H1 (cell line): ENCODE data around the gene AVP.

Experiments used
- CTCF ChIP-seq, 3 experiments: IDR thresholded peaks; 1 replicate in 2 of 3; 2 replicates in 1 of 3; pipeline versions ENCODE4 v1.5.1 to v1.6.1; 2011; ENCODE audit warnings: low read length in 3 of 3, mild to moderate bottlenecking in 3 of 3, inconsistent platforms in 2 of 3, low read depth in 1 of 3, moderate library complexity in 1 of 3; ENCODE audit not compliant: insufficient read depth in 1 of 3; ENCODE audit errors: control extremely low read depth in 1 of 3
- JUND ChIP-seq: IDR thresholded peaks from 2 replicates; pipeline ENCODE4 v1.6.1; 2011; ENCODE audit warnings: mild to moderate bottlenecking, improper control_type of control experiment, low read length
- PHF8 ChIP-seq: fragments of 200-600 bp; sonication (generic); conservative IDR thresholded peaks from 2 replicates; pipeline ENCODE4 v1.7.1; 2012; ENCODE audit warnings: low read depth, mild to moderate bottlenecking, inconsistent platforms, low read length, moderate library complexity
- TBP ChIP-seq: IDR thresholded peaks from 2 replicates; pipeline ENCODE4 v1.6.1; 2011; ENCODE audit warnings: low read depth, low read length, improper control_type of control experiment
- YY1 ChIP-seq: IDR thresholded peaks from 2 replicates; pipeline ENCODE4 v1.6.1; 2011; ENCODE audit warnings: low read depth, mild to moderate bottlenecking, low read length
- TF ChIP-seq, protein P1 (sequence below): IDR thresholded peaks from 2 replicates; pipeline ENCODE4 v1.6.1; 2011; ENCODE audit warnings: low read length, improper control_type of control experiment

- TF ChIP-seq YY1 (no peak), CTCF (IDR thresholded peaks at IDR 0.05; ENCODE audit: control extremely low read depth in 1 of 3, insufficient read depth in 1 of 3, low read depth in 1 of 3, low read length in 3 of 3) (no peak), JUND (no peak), PHF8 (no peak), TBP (no peak)
- TF ChIP-seq, protein P1, sequence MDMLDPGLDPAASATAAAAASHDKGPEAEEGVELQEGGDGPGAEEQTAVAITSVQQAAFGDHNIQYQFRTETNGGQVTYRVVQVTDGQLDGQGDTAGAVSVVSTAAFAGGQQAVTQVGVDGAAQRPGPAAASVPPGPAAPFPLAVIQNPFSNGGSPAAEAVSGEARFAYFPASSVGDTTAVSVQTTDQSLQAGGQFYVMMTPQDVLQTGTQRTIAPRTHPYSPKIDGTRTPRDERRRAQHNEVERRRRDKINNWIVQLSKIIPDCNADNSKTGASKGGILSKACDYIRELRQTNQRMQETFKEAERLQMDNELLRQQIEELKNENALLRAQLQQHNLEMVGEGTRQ, result no peak
Measured at GRCh38 chr20:3093861-3094361, 9.4 kb upstream of the AVP start.
